Non-pigmented ciliary epithelial cell (primary cell): Measurements from ENCODE around the gene TNS1.

Experiments
- DNase-seq: peaks from one replicate; pipeline ENCODE4 v3.0.0-alpha.2; 2010; ENCODE audit warnings: low read depth

The TNS1 gene

GRCh38 chr2:217980036-217980435 is 22.8 kb downstream of the TNS1 start:
- no peak for DNase-seq

GRCh38 chr2:217979151-217979811 is 23.5 kb downstream of the TNS1 start:
- DNase-seq = no peak

- DNase-seq = no peak
Observed at GRCh38 chr2:217978536-217979150, 24.2 kb downstream of the TNS1 start.

GRCh38 chr2:217977840-217978535 is 24.8 kb downstream of the TNS1 start:
- no peak for DNase-seq

- DNase-seq = no peak
Observed at GRCh38 chr2:217976301-217976700, 26.5 kb downstream of the TNS1 start.

- no peak for DNase-seq
Observed at GRCh38 chr2:217975626-217976025, 27.2 kb downstream of the TNS1 start.

- no peak for DNase-seq
Observed at GRCh38 chr2:217974389-217975005, 28.3 kb downstream of the TNS1 start.

GRCh38 chr2:217973008-217973787 is 29.6 kb downstream of the TNS1 start:
- DNase-seq = no peak

GRCh38 chr2:217972490-217972889 is 30.3 kb downstream of the TNS1 start:
- no peak for DNase-seq

GRCh38 chr2:217972037-217972436 is 30.8 kb downstream of the TNS1 start:
- DNase-seq = no peak

- no peak for DNase-seq
Observed at GRCh38 chr2:217971166-217971565, 31.6 kb downstream of the TNS1 start.

GRCh38 chr2:217970206-217970605 is 32.6 kb downstream of the TNS1 start:
- no peak for DNase-seq

- DNase-seq = no peak
Observed at GRCh38 chr2:217969588-217969987, 33.2 kb downstream of the TNS1 start.

GRCh38 chr2:217968023-217968422 is 34.8 kb downstream of the TNS1 start:
- DNase-seq = no peak

GRCh38 chr2:217966423-217967070 is 36.2 kb downstream of the TNS1 start:
- DNase-seq = no peak

GRCh38 chr2:217964275-217965161 is 38.3 kb downstream of the TNS1 start:
- DNase-seq = no peak

GRCh38 chr2:217960351-217960750 is 42.4 kb downstream of the TNS1 start:
- DNase-seq = no peak

- no peak for DNase-seq
Observed at GRCh38 chr2:217959723-217960122, 43.1 kb downstream of the TNS1 start.

GRCh38 chr2:217958884-217959225 is 43.9 kb downstream of the TNS1 start:
- no peak for DNase-seq

- DNase-seq = no peak
Observed at GRCh38 chr2:217958206-217958883, 44.5 kb downstream of the TNS1 start.
